GM18520 (cell line): ENCODE data around the gene ELOVL1.
"Not testable (repeated sequence)": the region's sequence is repeated elsewhere in the genome, so short reads cannot be mapped to it uniquely, and the experiment has no call there.

ENCODE experiments used
- ATAC-seq: cut with Tn5 transposase; IDR thresholded peaks from one replicate; pipeline ENCODE4 v1.9.1; 2021; ENCODE audit not compliant: unreplicated experiment

ELOVL1 gene

GRCh38 chr1:43367904-43368645 lies at the start of gene ELOVL1:
ELOVL1 (minus strand) TSS chr1:43368011; CDS start chr1:43365609, 2,402 bp downstream.
- ATAC-seq, result peak; percentile 51

DNA sequence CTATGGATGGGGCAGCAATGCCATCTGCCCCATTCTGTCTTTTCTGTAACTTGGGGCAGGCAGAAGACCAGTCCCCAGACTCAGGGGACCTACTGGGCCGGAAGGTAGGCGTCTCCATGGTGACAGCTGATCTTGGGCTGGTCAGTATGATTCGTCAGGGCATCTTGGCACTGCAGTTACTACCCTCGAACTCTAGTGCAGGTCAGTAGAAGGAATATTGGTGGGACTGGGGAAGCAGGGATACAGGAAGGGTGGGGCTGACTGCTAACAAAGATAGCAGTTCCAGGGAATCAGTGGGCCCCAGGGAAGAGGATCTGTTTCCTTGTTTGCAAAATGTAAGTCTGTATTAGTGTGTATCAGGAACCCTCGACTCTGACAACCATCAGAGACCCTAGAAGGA lies 48.1 kb upstream of the ELOVL1 start:
- ATAC-seq, result no peak

- no peak for ATAC-seq
Measured at GRCh38 chr1:43414634-43415223, 46.9 kb upstream of the ELOVL1 start.

- not testable (repeated sequence) for ATAC-seq
Measured at GRCh38 chr1:43413426-43413825, 45.6 kb upstream of the ELOVL1 start.

GRCh38 chr1:43410571-43410970 lies 42.8 kb upstream of the ELOVL1 start:
- ATAC-seq, result no peak

GRCh38 chr1:43405876-43406234 lies 38.0 kb upstream of the ELOVL1 start:
- ATAC-seq, result no peak

GRCh38 chr1:43405219-43405875 lies 37.5 kb upstream of the ELOVL1 start:
- no peak for ATAC-seq

GRCh38 chr1:43404353-43404752 lies 36.5 kb upstream of the ELOVL1 start:
- ATAC-seq, result no peak

GRCh38 chr1:43402089-43402865 lies 34.5 kb upstream of the ELOVL1 start:
- no peak for ATAC-seq

DNA sequence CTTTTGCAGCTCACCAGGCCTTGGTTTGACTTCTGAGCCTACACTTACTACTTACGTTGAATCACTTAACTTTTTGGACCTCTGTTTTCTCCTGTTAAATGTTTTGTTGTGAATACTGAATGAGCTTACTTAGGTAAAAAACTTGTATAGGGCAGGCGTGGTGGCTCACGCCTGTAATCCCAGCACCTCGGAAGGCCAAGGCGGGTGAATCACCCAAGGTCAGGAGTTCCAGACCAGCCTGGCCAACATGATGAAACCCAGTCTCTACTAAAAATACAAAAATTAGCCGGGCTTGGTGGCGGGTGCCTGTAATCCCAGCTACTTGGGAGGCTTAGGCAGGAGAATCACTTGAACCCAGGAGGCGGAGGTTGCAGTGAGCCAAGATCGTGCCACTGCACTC lies 32.6 kb upstream of the ELOVL1 start:
- ATAC-seq, result not testable (repeated sequence)

DNA sequence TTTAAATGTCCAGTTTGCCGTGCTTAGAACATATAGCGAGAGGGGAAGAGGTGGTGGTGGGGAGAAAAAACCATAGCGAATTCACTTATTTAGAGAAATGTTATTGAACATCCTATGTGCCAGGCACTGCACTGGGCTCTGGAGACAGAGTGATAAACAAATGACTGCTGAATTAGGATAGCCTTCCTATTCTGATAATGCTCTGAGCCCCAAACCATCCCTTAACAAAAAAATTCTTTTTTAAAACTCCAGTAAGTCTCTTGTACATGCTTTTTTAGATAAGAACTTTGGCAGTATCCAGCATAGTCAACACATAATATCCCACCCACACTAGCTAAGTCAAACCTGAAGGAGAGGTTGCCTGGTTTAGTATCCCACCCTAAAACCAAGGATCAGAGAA lies 30.4 kb upstream of the ELOVL1 start:
- ATAC-seq, result no peak

GRCh38 chr1:43396059-43396458 lies 28.2 kb upstream of the ELOVL1 start:
- no peak for ATAC-seq

GRCh38 chr1:43395523-43395922 lies 27.7 kb upstream of the ELOVL1 start:
- ATAC-seq, result no peak

DNA sequence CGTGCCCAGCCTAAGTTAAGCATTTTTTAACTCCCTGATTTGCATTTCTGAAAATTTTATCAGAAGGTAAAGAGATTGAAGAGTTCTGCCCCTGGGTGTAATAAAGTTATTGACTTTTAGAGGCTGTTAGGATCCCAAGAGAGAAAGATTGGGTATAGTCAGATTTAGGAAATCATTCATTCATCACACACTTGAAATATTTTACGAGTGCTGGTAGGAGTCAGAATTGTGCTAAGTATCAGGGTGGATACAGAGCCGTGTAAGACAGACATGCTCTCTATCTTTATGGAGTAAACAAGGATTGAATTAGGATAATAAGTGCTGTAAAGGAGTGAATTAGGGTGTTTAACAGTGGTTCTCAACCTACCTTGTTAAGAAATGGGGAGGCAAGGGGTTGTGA lies 24.9 kb upstream of the ELOVL1 start:
- no peak for ATAC-seq

- peak; percentile 78 for ATAC-seq
Measured at GRCh38 chr1:43389326-43390313, 21.8 kb upstream of the ELOVL1 start, which contains the start of the genes MED8 and SZT2. MED8 (minus strand) TSS chr1:43389800; CDS start chr1:43389764, 36 bp downstream. SZT2 (plus strand) TSS chr1:43389899; CDS start chr1:43389969, 70 bp downstream.

- ATAC-seq, result no peak
Measured at GRCh38 chr1:43388613-43389012, 20.8 kb upstream of the ELOVL1 start.

DNA sequence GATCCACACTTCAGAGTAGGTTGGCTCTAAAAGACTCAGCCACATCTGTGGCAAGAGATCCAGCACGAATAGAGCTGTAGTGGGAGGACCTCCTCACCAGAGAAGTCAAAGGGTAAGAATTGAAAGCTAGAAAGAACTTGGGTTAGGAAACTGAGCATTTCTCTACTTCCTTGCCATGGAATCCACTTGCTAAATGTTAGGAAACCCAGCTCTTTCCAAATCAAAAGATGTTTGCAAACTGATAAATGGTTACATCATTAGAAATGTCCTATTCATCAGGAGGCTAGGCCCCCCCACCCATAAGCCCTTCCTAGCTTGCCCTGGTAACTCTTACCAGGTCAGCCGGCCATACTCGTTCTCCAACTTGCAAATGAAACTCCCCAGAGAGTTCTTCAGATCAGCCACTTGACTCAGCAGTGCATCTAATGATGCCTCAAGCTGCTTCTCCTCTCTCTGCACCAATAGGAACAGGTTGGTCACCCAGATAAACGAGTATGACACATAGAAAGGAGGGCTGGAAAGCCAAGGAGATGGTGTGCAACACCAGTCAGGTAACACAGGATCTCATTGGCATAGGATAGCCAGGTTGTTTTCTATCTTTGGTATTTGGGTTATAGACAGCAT lies 20.3 kb upstream of the ELOVL1 start:
- no peak for ATAC-seq

- ATAC-seq, result no peak
Measured at GRCh38 chr1:43386676-43387075, 18.9 kb upstream of the ELOVL1 start.

DNA sequence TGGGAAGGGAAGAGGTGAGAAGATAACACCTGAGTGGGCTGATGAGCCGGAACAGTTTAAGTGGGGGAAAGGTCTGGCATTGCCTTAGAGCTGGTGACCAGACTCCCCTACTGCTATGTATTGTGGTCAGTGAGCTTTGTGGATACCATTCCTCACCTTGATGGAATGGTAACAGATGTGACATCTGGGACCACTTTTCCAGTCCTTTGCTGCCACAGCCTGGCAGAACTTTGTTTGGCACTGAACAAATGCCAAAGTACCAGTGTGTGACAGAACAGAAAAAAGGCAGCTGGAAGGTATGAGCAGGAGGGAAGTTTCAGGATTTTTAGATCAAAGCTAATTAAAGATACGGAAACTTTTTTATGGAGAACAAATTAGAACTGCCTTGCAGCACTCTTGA lies 15.6 kb upstream of the ELOVL1 start:
- no peak for ATAC-seq
